SK-N-SH treated with all-trans-retinoic acid at 6 μM for 48 hours (cell line): ENCODE data around the gene BSN.

ENCODE experiments used
- ATAC-seq: fragments of 200-7000 bp; cut with Tn5 transposase; 3 replicates; pipeline ENCODE4 v1.9.1; 2020; ENCODE audit warnings: mild to moderate bottlenecking, moderate library complexity
- ARNTL ChIP-seq: fragments of 450-650 bp; formaldehyde crosslinking; IDR thresholded peaks from 2 replicates; pipeline ENCODE4 v1.5.0; 2020; ENCODE audit warnings: low read depth, mild to moderate bottlenecking, moderate library complexity, borderline replicate concordance
- CREB5 ChIP-seq: fragments of 250-450 bp; sonication (Bioruptor Pico); IDR thresholded peaks from 2 replicates; pipeline ENCODE4 v1.5.1; 2020; ENCODE audit warnings: low read depth, mild to moderate bottlenecking, moderate library complexity
- CSDC2 ChIP-seq: fragments of 250-450 bp; sonication (Bioruptor Pico); IDR thresholded peaks from 2 replicates; pipeline ENCODE4 v1.5.0; 2020; ENCODE audit warnings: mild to moderate bottlenecking, moderate library complexity
- CSRNP3 ChIP-seq: fragments of 250-450 bp; sonication (Bioruptor Pico); IDR thresholded peaks from 2 replicates; pipeline ENCODE4 v1.5.1; 2021; ENCODE audit warnings: mild to moderate bottlenecking, moderate library complexity
- ESRRG ChIP-seq: fragments of 250-450 bp; sonication (Bioruptor Pico); IDR thresholded peaks from 2 replicates; pipeline ENCODE4 v1.6.1; 2021; ENCODE audit warnings: mild to moderate bottlenecking
- GLIS3 ChIP-seq: fragments of 250-450 bp; sonication (Bioruptor Pico); IDR thresholded peaks from 2 replicates; pipeline ENCODE4 v1.5.0; 2020; ENCODE audit warnings: mild to moderate bottlenecking, moderate library complexity
- ISL1 ChIP-seq: fragments of 250-450 bp; sonication (Bioruptor Pico); IDR thresholded peaks from 2 replicates; pipeline ENCODE4 v2.1.2; 2022; ENCODE audit warnings: mild to moderate bottlenecking, moderate library complexity
- OSR1 ChIP-seq: fragments of 250-450 bp; sonication (Bioruptor Pico); IDR thresholded peaks from 2 replicates; pipeline ENCODE4 v1.8.0; 2022; ENCODE audit warnings: moderate library complexity, mild to moderate bottlenecking, inconsistent platforms
- PATZ1 ChIP-seq: fragments of 250-450 bp; sonication (Bioruptor Pico); IDR thresholded peaks from 2 replicates; pipeline ENCODE4 v1.8.0; 2020; ENCODE audit warnings: mild to moderate bottlenecking, moderate library complexity, borderline replicate concordance
- POU6F1 ChIP-seq: fragments of 250-450 bp; sonication (Bioruptor Pico); IDR thresholded peaks from 2 replicates; pipeline ENCODE4 v1.8.0; 2021; ENCODE audit warnings: low read depth, mild to moderate bottlenecking, moderate library complexity, borderline replicate concordance
- PPARA ChIP-seq: fragments of 250-450 bp; sonication (Bioruptor Pico); IDR thresholded peaks from 2 replicates; pipeline ENCODE4 v1.5.0; 2020; ENCODE audit warnings: mild to moderate bottlenecking, borderline replicate concordance
- SNAI2 ChIP-seq: fragments of 250-450 bp; sonication (Bioruptor Pico); IDR thresholded peaks from 2 replicates; pipeline ENCODE4 v1.5.0; 2020; ENCODE audit warnings: mild to moderate bottlenecking, moderate library complexity
- TCF4 ChIP-seq: fragments of 250-450 bp; sonication (Bioruptor Pico); IDR thresholded peaks from 2 replicates; pipeline ENCODE4 v1.8.0; 2021; ENCODE audit warnings: mild to moderate bottlenecking, moderate library complexity, borderline replicate concordance
- TOX ChIP-seq: fragments of 250-450 bp; sonication (Bioruptor Pico); IDR thresholded peaks from 2 replicates; pipeline ENCODE4 v1.8.0; 2021; ENCODE audit warnings: mild to moderate bottlenecking, moderate library complexity, borderline replicate concordance
- ZC3H10 ChIP-seq: fragments of 250-450 bp; sonication (Bioruptor Pico); IDR thresholded peaks from 2 replicates; pipeline ENCODE4 v1.5.1; 2021; ENCODE audit warnings: mild to moderate bottlenecking, moderate library complexity
- ZFP3 ChIP-seq: fragments of 250-450 bp; sonication (Bioruptor Pico); IDR thresholded peaks from 2 replicates; pipeline ENCODE4 v1.5.0; 2020; ENCODE audit warnings: mild to moderate bottlenecking, moderate library complexity
- ZFP30 ChIP-seq: fragments of 450-650 bp; formaldehyde crosslinking; IDR thresholded peaks from 2 replicates; pipeline ENCODE4 v1.5.0; 2022; ENCODE audit warnings: mild to moderate bottlenecking, moderate library complexity
- ZNF565 ChIP-seq: fragments of 450-650 bp; formaldehyde crosslinking; conservative IDR thresholded peaks from 2 replicates; pipeline ENCODE4 v1.5.0; 2020; ENCODE audit warnings: low read depth, mild to moderate bottlenecking, moderate library complexity
- ZNF70 ChIP-seq: fragments of 450-650 bp; formaldehyde crosslinking; IDR thresholded peaks from 2 replicates; pipeline ENCODE4 v1.5.0; 2020; ENCODE audit warnings: mild to moderate bottlenecking, moderate library complexity

Gene BSN

GRCh38 chr3:49667701-49668413 is 113.6 kb downstream of the BSN start (continued):
- TF ChIP-seq PATZ1 (CRISPR knock-in tag) (no peak), OSR1 (CRISPR knock-in tag) (no peak), ARNTL (CRISPR knock-in tag) (no peak), TCF4 (CRISPR knock-in tag) (no peak), CSRNP3 (no peak), ZFP30 (CRISPR knock-in tag) (no peak)

GRCh38 chr3:49668414-49668797 is 114.1 kb downstream of the BSN start:
- no peak for ATAC-seq
- TF ChIP-seq ZNF70 (no peak), POU6F1 (CRISPR knock-in tag) (no peak), ZNF565 (no peak), OSR1 (CRISPR knock-in tag) (no peak), GLIS3 (CRISPR knock-in tag) (no peak), ESRRG (CRISPR knock-in tag) (no peak)

GRCh38 chr3:49668861-49669260 is 114.6 kb downstream of the BSN start:
- no peak for ATAC-seq
- TF ChIP-seq ZFP3 (no peak), GLIS3 (CRISPR knock-in tag) (no peak), CREB5 (CRISPR knock-in tag) (no peak), PPARA (no peak)

GRCh38 chr3:49669352-49669751 is 115.1 kb downstream of the BSN start:
- ATAC-seq = no peak
- TF ChIP-seq TOX (CRISPR knock-in tag) (no peak), SNAI2 (CRISPR knock-in tag) (no peak), ZFP30 (CRISPR knock-in tag) (no peak), ZC3H10 (CRISPR knock-in tag) (no peak), ISL1 (CRISPR knock-in tag) (no peak), CSRNP3 (no peak), ESRRG (CRISPR knock-in tag) (no peak), GLIS3 (CRISPR knock-in tag) (no peak), OSR1 (CRISPR knock-in tag) (no peak), ZNF565 (no peak), PATZ1 (CRISPR knock-in tag) (no peak), ZNF70 (no peak), CSDC2 (no peak), TCF4 (CRISPR knock-in tag) (no peak)
